GM12892 (cell line): ENCODE data around the gene BBLN.
A peak's percentile ranks its signal among the peaks of the same experiment; 100 is the strongest.

Experiments used
- POLR2A ChIP-seq: IDR thresholded peaks from 2 replicates; pipeline ENCODE4 v1.6.1; 2011; ENCODE audit warnings: low read depth, low read length, control low read depth
- POLR2AphosphoS5 ChIP-seq: IDR thresholded peaks from 2 replicates; pipeline ENCODE4 v1.6.1; 2011; ENCODE audit warnings: low read depth, low read length, control low read depth
- TAF1 ChIP-seq: IDR thresholded peaks from 2 replicates; pipeline ENCODE4 v1.6.1; 2011; ENCODE audit warnings: low read depth, mild to moderate bottlenecking, control low read depth, low read length, borderline replicate concordance

DNA sequence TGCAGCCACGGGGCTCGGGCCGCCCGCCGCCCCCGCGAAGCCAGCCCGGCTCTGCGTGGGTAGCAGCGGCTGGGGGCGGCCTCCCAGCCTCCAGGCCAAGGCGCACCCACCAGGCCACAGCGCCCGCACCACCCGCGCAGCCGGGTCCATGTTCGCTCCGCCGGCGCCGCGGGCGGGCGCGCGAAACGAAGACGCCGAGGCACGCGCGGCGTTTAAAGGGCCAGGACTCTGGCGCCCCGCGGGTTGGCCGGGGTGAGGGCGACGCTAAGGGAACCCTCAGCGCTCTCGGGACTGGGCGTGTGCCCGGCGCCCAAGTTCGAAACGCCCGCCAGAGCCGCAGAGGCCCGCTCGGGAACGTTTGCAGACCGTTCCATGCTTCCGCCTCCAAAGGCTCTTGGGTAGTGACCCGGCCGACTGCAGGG is 32.5 kb upstream of the BBLN start, which contains the start of gene PTGES2:
- TF ChIP-seq TAF1 (peak; percentile 47; the same call in 1 of the 2 replicates), POLR2A (peak; percentile 40; the same call in 1 of the 2 replicates), POLR2AphosphoS5 (no peak)
